RWPE2 (cell line): Measurements from ENCODE around the gene TOE1.
"Not testable (repeated sequence)": the region's sequence is repeated elsewhere in the genome, so short reads cannot be mapped to it uniquely, and the experiment has no call there.

Experiments
- ATAC-seq: fragments of 200-7000 bp; cut with Tn5 transposase; 3 replicates; pipeline ENCODE4 v1.9.1; 2021; ENCODE audit warnings: low read depth
- DNase-seq: peaks from one replicate; pipeline ENCODE4 v3.0.0-alpha.2; 2020; ENCODE audit warnings: low spot score
- H3K27ac ChIP-seq: fragments of 450-650 bp; 2 replicates; pipeline ENCODE4 v1.5.1; 2017; ENCODE audit warnings: mild to moderate bottlenecking; ENCODE audit not compliant: poor library complexity, severe bottlenecking
- H3K27me3 ChIP-seq: fragments of 250-450 bp; sonication (Bioruptor Pico); 2 replicates; pipeline ENCODE4 v1.5.1; 2021; ENCODE audit warnings: mild to moderate bottlenecking, moderate library complexity; ENCODE audit not compliant: insufficient read depth, poor library complexity, severe bottlenecking
- H3K36me3 ChIP-seq: fragments of 250-450 bp; sonication (Bioruptor Pico); 2 replicates; pipeline ENCODE4 v1.5.1; 2020; ENCODE audit warnings: low read depth, mild to moderate bottlenecking, moderate library complexity
- H3K4me1 ChIP-seq: fragments of 250-450 bp; sonication (Bioruptor Pico); 2 replicates; pipeline ENCODE4 v1.5.1; 2021; ENCODE audit warnings: mild to moderate bottlenecking, moderate library complexity; ENCODE audit not compliant: insufficient read depth, poor library complexity, severe bottlenecking
- H3K4me3 ChIP-seq: fragments of 250-450 bp; sonication (Bioruptor Pico); 2 replicates; pipeline ENCODE4 v1.5.1; 2021; ENCODE audit warnings: mild to moderate bottlenecking, moderate library complexity; ENCODE audit not compliant: severe bottlenecking
- H3K9me3 ChIP-seq: fragments of 250-450 bp; sonication (Bioruptor Pico); 2 replicates; pipeline ENCODE4 v1.5.1; 2021; ENCODE audit warnings: mild to moderate bottlenecking, moderate library complexity; ENCODE audit not compliant: severe bottlenecking
- TF ChIP-seq, protein P1 (sequence below): fragments of 450-650 bp; IDR thresholded peaks from one replicate; pipeline ENCODE4 v1.5.1; 2017; ENCODE audit warnings: mild to moderate bottlenecking, moderate library complexity; ENCODE audit not compliant: poor library complexity, severe bottlenecking

TOE1 gene

GRCh38 chr1:45383191-45383590, 43.2 kb downstream of the TOE1 start:
- peaks cover 10% of the 10 kb centered on the region for H3K4me1 ChIP-seq
- no peaks in the 10 kb centered on the region for H3K36me3 ChIP-seq
- H3K4me3 ChIP-seq: no peak overlapping the region
- no peaks in the 10 kb centered on the region for H3K27me3 ChIP-seq
- DNase-seq (no peak), ATAC-seq (no peak)
- no peaks in the 10 kb centered on the region for H3K9me3 ChIP-seq
- H3K27ac ChIP-seq: no peak overlapping the region
- TF ChIP-seq, protein P1, sequence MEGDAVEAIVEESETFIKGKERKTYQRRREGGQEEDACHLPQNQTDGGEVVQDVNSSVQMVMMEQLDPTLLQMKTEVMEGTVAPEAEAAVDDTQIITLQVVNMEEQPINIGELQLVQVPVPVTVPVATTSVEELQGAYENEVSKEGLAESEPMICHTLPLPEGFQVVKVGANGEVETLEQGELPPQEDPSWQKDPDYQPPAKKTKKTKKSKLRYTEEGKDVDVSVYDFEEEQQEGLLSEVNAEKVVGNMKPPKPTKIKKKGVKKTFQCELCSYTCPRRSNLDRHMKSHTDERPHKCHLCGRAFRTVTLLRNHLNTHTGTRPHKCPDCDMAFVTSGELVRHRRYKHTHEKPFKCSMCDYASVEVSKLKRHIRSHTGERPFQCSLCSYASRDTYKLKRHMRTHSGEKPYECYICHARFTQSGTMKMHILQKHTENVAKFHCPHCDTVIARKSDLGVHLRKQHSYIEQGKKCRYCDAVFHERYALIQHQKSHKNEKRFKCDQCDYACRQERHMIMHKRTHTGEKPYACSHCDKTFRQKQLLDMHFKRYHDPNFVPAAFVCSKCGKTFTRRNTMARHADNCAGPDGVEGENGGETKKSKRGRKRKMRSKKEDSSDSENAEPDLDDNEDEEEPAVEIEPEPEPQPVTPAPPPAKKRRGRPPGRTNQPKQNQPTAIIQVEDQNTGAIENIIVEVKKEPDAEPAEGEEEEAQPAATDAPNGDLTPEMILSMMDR: no peak

DNA sequence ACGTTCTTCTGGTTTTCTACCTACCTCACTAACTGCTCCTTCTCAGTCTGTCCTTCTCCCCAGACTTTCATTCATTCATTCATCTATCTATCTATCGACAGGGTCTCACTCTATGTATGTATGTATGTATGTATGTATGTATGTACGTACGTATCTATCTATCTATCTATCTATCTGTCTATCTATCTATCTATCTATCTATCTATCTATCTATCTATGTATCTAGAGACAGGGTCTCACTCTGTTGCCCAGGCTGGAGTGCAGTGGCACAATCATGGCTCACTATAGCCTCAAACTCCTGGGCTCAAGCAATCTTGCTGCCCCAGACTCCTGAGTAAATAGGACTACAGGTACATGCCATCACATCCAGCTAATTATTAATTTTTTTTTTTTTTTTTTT, 44.2 kb downstream of the TOE1 start:
- not testable (repeated sequence) for DNase-seq, H3K27me3 ChIP-seq, H3K4me3 ChIP-seq, H3K36me3 ChIP-seq, H3K9me3 ChIP-seq, ATAC-seq, H3K27ac ChIP-seq, H3K4me1 ChIP-seq

- Histone ChIP-seq H3K9me3 (no peaks in the 10 kb centered on the region), H3K27ac (no peak overlapping the region), H3K4me3 (no peak overlapping the region), H3K27me3 (no peaks in the 10 kb centered on the region), H3K36me3 (no peaks in the 10 kb centered on the region), H3K4me1 (peaks cover 10% of the 10 kb centered on the region)
- DNase-seq: no peak
- TF ChIP-seq, protein P1: no peak
- no peak for ATAC-seq
Observed at GRCh38 chr1:45385302-45385701, 45.3 kb downstream of the TOE1 start.

- Histone ChIP-seq H3K27ac (no peak overlapping the region), H3K9me3 (no peaks in the 10 kb centered on the region), H3K27me3 (no peaks in the 10 kb centered on the region), H3K4me3 (no peak overlapping the region), H3K4me1 (peaks cover 3% of the 10 kb centered on the region), H3K36me3 (no peaks in the 10 kb centered on the region)
- TF ChIP-seq, protein P1: no peak
- ATAC-seq (no peak), DNase-seq (no peak)
Observed at GRCh38 chr1:45386219-45386618, 46.2 kb downstream of the TOE1 start.
